GM18517 (cell line): Measurements from ENCODE around the gene SORBS1.
A peak's percentile ranks its signal among the peaks of the same experiment; 100 is the strongest.

Experiments used
- ATAC-seq: cut with Tn5 transposase; IDR thresholded peaks from one replicate; pipeline ENCODE4 v1.9.1; 2021; ENCODE audit warnings: mild to moderate bottlenecking, moderate library complexity; ENCODE audit not compliant: unreplicated experiment

The SORBS1 gene

DNA sequence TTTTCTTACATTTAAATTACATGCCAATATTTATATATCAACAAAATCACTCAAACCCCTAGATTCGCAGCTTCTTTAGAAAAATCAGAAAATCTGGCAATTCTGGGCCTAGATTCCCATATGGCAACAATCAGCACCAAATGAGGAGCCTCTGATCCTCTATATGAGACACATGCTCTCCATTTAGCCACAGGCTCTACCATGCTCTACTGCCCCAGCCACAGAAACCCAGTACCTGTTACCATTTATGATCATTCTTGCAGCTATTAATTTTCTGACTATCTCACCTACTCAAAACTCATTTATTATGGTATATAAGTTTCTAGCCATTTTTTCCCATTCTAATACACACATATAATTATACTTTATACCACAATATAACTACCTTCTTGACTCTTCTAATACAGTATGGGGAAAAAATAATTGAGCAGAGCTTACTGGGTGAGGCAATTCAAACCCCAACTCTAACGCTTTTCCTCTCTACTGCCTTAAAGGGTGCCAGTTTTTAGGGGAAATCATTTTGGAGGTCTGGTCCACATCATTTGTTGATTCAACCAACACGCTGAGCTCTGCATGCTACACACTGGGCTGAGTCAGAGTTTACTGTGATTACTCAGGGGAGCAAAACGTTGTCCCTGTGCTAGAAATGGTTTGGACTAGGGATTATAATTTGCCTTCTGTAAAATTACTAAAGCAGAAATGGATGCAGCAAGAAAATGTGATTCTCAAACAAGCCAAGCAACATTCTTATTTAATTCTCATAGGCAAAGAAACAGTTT lies 281.9 kb downstream of the SORBS1 start:
- ATAC-seq, result no peak

DNA sequence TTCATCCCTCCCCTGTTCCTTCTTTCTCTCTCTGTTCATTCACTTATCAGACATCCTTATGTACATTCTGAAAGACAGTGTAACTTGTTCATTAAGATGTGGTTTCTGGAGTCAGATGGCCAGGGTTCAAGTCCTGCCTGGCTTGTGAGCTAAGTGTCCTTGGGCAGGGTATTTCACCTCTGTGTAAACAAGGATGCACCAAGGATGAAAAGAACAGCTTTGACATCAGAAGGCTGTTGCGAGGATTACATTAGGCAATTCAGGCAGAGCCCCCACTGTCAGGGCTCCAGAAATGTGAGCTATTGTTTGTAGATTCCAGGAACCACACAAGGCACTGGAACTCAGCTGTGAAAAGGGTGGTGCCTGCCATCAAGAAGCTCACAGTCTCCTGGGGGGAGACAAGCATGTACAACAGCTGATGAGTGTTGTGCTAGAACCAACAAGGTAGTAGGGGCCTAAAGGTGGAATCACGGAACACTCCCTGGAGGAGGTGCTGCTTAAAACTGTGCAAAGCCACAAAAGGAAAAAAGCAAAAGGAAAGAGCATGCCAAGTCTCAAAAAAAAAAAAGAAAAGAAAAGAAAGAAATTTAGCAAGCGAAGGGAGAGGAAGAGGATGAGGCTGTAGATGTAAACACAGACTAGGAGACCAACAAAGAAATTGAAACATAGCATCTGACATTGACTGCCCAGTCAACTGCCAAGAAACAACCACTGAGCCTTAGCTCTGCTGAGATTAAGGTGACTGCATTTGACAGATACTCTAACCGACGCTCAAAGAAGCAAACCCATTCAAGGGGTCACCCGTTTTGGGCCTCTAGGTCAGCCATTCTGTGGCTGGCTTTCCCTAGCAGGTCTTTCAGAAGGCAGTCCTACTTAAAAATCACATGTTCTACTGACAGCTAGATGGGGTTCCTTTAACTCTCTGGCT lies 282.8 kb downstream of the SORBS1 start:
- ATAC-seq, result no peak

DNA sequence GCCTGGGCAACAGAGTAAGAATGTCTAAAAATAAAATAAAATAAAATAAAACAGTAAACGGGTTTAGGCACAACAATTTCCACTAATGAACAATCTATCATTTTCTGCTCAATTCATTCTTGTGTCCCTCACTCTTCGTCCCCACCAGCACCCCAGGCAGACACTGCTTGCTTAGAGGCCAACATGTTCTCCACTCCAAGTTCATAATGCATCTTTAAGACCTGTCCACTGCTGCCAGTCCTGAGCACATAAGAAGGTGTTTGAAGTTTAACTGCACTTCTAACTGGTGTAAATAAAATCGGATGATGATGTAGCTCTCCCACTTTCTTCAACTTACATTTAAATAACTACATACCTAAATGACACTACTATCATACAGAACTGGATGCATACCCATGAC lies 283.6 kb downstream of the SORBS1 start:
- ATAC-seq, result no peak

DNA sequence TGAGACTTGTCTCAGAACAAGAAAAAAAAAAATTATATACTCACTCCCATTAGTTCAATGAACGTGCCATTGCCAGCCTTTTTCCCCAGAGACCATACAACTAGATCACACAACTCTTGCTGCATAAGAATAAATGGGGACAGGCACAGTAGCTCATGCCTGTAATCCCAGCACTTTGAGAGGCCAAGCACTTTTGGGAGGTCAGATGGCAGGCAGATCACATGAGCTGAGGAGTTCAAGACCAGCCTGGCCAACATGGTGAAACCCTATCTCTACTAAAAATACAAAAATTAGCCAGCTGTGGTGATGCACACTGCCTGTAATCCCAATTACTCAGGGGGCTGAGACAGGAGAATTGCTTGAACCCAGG lies 284.0 kb downstream of the SORBS1 start:
- no peak for ATAC-seq

DNA sequence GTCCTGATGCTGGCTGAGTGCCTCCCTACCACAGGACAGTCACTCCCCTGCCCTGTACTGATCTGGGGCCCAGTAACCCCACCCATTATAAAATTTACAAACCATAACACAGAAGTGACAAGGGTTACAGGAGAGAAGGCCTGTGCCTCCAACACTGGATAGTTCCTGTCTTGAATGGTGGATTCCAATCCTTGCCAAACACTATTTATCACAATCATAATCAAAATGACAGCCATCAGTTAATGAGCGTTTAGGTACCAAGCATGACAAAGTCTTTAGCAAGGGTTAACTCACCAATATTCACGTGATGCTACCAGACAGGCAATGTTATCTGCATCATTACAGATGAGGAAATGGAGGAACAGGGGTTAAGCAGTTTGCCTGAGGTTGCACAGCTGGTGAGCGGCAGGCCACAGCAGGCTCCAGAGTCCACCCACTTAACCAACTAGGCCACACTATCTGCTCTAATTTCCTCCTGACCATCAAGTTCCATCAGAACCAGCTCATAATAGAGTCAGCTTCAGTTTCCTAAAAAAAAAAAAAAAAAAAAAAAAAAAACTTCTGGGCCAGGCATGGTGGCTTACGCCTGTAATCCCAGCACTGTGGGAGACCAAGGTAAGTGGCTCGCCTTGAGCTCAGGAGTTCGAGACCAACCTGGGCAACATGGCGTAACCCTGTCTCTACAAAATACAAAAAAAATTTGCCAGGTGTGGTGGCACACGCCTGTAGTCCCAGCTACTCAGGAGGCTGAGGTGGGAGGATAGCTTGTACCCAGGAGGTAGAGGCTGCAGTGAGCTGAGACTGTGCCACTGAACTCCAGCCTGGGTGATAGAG lies 284.6 kb downstream of the SORBS1 start:
- ATAC-seq, result no peak

DNA sequence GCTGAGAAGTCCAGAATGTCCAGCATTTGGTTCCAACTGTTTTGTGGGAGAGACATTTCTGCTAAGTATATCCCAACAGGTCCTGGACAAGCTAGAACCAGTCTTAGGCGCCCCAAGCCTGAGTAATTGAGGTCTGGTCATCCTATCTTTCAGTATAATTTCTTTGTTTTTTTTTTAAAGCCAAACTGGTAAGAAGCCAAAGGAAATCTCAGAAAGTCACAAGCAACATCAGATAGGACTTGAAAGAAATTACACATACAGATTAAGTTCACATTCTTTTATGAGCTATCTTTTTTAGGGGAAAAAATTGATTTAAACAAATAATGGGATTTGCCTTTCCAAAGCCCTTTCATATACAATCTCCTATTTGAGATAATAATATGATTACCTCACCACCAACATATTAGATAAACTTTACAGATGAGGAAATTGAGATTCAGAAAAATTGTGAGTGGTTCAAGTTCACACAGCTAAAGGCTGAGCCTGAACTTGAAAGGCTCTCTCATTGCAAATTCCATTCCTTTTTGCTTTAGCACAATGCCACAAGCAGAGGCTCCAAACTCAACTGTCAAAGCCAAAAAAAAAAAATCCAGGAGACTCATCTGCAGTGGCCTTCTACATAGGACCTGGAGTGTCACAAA lies 285.3 kb downstream of the SORBS1 start:
- ATAC-seq, result no peak

DNA sequence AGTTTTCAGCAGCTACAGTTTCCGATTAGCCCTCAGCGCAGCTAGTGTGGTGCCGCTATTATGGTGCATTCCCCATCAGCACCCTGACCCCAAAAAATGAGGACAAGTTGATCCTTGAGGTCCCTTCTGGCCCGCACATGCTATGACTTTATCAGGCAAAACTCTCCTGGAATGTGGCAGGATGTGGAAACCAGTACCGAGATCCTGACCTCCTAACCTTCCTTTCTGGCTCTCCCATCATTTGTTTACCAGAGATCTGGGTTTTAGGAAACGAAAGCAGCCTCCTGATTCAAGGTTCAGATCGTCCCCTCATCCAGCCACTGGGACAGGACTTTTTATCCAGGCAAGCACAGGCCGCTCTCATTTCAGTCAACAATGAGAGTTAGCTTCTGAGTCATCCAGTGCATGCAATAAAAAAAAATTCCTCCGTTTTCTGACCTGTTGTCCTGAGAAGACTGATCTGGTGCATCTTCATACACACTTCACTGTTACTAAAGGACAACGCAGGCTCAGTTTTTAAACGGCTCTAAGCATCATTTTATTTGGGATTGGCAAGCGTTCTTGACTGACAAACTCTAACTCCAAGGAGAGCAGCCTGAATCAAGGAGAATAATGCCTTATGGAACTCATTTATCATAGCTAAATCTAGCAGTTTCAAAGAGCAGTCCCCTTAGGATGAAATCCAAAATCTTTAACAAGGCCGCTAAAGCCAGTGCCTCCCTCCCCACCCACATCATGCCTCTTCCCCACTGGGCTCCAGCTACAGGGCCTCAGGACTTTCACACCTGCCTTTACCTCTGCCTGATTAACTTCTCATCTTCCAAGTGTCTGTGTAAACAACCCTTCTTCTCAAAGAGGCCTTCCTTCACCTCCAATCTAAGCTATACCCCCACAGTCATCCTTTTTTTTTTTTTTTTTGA lies 287.5 kb downstream of the SORBS1 start:
- ATAC-seq, result no peak

DNA sequence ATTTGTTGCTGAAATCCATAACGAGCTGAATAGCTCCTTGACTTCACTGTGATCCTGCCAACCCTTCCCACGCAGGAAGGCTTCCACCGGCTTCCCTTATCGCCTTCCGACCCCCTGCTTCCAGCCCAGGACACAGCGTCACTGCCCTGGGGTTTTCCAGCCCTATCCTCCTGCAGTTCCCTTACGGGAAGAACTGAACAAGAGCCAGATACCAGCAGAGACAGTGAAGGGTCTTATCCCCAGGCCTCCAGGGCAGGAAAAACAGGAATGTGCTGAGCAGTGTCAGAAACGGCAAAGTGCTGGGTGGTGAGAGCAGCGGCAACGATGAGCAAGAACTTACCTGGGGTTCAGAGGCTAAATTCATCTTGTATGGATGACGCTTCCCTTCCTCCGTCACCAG lies 292.7 kb downstream of the SORBS1 start:
- no peak for ATAC-seq

GRCh38 chr10:95267251-95267650 lies 293.9 kb downstream of the SORBS1 start:
- no peak for ATAC-seq

GRCh38 chr10:95266674-95267095 lies 294.5 kb downstream of the SORBS1 start:
- peak; percentile 96 for ATAC-seq

DNA sequence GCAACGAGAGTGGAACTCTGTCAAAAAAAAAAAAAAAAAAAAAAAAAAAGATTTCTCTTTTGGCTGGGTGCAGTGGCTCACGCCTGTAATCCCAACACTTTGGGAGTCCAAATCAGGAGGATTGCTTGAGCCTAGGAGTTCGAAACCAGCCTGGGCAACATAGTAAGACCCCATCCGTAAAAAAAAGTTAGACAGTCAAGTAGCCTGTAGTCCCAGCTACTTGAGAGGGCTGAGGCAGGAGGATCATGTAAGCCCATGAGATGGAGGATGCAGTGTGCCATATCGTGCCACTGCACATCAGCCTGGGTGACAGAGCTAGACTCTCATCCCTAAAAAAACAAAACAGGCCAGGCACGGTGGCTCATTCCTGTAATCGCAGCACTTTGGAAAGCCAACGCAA lies 295.6 kb downstream of the SORBS1 start:
- no peak for ATAC-seq

- ATAC-seq, result no peak
Measured at GRCh38 chr10:95264227-95265051, 296.7 kb downstream of the SORBS1 start.

- ATAC-seq, result no peak
Measured at GRCh38 chr10:95263864-95264226, 297.3 kb downstream of the SORBS1 start.

DNA sequence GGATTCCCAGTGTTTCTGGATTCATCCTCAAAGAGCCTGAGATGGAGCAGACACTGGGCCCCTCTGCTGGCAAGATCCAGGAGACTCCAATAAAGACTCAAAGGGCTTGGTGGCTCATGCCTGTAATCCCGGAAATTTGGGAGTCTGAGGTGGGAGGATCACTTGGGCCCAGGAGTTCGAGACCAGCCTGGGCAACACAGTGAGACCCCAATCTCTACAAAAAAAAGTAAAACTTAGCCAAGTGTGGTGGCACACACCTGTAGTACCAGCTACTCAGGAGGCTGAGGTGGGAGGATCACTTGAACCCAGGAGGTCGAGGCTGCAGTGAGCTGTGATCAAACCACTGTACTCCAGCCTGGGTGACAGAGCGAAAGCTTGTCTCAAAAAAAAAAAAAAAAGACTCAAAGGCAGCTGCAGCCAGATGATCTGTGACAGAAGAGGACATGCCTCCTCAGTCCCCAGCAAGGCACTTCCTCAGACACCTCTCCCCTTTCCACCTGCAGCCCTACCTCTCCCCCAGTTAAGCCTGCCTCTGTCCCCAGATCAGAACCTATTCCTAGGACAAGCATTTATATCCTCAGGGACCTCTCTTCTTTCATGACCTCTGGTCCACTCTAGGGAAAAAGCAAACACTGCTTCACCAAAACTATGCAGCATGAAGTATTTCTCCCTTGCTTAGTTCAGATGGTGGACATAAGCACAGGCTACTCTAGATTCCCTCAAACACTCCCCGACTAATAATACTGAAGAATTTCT lies 298.2 kb downstream of the SORBS1 start:
- ATAC-seq, result no peak

- no peak for ATAC-seq
Measured at GRCh38 chr10:95261926-95262325, 299.2 kb downstream of the SORBS1 start.
